NCI-H2029 (cell line): ENCODE data around the gene PORCN.
"Not testable (repeated sequence)": the region's sequence is repeated elsewhere in the genome, so short reads cannot be mapped to it uniquely, and the experiment has no call there.

Experiments used
- DNase-seq: peaks from one replicate; lab custom pipeline; 2025; lab: John Stamatoyannopoulos, UW

The PORCN gene

DNA sequence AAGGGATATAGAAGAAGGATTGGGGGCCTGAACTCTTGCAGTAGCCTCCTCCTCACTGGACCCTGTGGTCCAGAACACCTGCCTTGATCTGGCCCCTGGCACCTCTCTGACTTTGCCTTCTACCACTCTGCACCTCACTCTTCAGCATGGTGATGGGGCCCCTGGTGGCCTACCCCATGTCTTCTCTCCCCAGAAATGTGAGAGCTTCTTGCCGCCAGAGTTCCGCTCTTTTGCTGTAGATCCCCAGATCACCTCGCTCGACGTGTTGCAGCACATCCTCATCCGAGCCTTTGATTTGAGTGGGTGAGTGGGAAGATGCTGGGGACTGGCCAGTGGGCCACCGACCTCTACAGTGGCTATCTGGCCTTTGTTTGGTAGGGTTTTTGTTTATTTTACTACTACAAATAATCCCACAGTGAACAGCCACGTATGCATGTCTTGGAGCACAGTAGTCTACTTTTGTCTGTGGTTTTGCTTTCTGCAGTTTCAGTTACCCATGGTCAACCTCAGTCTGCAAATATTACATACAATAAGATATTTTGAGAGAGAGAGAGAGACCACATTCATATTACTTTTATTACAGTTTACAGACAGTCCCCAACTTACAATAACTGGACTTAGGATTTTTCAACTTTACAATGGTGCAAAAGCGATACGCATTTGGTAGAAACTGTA is 32.5 kb downstream of the PORCN start:
- no peak for DNase-seq

DNA sequence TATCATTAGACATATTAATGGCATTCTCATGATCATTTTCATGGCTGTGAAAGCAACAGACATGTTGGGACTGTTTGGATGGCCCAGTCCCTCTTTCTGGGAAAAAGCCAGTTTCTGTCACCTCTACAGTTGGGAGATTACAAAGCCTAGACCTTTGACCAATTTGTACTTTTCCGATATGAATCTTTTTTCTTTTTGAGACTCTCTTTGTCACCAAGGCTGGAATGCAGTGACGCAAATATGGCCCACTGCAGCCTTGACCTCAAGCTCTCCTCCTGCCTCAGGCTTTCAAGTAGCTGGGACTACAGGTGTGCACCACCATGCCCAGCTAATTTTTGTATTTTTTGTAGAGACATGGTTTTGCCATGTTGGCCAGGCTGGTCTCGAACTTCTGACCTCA is 40.1 kb downstream of the PORCN start:
- no peak for DNase-seq

DNA sequence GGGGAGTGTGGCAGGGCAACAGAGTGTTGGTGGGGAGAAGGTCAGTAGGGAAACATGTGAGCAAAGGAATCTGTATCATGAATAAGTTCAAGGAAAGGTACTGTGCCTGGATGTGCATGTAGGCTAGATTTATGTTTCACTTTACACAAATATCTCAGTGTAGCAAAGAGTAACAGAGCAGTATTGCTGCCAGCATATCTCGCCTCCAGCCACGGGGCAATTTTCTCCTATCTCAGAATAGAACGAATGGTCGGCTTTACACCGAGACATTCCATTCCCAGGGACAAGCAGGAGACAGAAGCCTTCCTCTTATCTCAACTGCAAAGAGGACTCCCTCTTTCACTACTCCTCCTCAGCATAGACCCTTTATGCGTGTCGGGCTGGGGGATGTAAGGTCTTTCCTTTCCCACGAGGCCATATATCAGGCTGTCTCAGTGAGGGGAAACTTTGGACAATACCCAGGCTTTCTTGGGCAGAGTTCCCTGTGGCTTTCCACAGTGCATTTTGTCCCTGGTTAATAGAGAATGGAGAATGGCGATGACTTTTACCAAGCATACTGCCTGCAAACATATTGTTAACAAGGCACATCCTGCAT is 47.0 kb downstream of the PORCN start:
- not testable (repeated sequence) for DNase-seq

DNA sequence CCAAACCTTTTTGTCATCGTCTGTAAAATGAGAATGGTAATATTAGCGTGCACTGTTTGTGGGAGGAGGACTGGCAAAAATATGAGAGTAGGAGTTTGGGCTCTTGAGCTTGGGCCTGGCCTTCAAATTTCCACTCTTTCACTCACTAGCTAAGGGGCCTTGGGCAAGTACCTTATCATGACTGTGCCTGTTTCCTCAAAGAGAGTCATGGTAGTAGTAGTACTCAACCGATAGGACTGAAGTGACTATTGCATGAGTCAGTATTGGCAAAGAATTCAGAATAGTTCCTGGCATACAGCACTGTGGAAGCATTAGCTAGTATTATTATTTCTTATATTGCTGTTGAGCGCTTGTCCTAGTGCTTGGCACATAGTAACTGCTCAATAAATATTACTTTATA is 49.5 kb downstream of the PORCN start:
- DNase-seq: no peak

DNA sequence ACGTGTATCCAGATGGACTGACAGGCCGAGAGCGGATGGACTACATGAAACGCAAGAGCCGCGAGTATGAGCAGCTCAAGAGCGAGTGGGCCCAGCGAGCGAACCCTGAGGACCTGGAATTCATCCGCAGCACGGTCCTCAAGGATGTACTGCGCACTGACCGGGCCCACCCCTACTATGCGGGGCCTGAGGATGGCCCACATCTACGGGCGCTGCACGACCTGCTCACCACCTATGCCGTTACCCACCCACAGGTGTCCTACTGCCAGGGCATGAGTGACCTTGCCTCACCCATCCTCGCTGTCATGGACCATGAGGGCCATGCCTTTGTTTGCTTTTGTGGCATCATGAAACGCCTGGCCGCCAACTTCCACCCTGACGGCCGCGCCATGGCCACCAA is 50.8 kb downstream of the PORCN start:
- DNase-seq: no peak

DNA sequence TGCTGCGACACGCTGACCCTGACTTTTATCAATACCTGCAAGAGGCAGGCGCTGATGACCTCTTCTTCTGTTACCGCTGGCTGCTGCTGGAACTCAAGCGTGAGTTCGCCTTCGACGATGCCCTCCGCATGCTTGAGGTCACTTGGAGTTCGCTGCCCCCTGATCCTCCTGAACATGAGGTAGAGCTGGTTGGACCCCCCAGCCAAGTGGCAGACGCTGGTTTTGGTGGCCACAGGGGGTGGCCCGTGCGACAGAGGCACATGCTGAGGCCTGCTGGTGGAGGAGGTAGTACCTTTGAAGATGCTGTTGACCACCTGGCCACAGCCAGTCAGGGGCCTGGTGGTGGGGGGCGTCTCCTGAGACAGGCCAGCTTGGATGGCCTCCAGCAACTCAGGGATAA is 51.3 kb downstream of the PORCN start:
- DNase-seq: no peak

DNA sequence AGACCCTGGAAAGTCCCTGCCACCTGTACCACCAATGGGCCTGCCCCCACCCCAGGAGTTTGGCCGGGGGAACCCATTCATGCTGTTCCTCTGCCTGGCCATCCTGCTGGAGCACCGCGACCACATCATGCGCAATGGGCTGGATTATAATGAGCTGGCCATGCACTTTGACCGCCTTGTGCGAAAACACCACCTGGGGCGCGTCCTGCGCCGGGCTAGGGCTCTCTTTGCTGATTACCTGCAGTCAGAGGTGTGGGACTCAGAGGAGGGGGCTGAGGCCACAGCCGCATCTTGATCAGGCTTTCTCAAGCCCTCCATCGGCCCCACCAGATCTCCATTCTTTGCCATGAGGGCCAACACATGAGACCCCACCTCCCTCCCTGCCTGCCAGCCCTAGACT is 51.9 kb downstream of the PORCN start:
- no peak for DNase-seq

DNA sequence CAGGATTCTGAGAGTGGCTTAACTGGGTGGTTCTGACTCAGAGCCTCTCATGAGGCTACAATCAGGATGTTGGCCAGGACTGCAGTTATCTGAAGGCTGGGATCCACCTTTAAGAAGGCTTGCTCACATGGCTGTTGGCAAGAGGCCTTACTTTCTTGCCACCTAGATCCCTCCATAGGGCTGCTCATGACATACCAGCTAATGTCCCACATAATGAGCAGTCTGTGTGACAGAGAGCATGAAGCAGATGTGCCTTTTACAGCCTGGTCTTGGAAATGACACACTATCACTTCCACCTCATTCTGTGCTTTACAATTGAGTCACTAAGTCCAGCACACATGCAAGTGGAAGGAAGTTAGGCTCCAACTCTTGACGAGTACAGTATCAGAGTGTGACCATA is 61.2 kb downstream of the PORCN start:
- no peak for DNase-seq
